Measurements from ENCODE around the gene FBXO11. TPM values are rescaled to one million over a fixed set of nuclear protein-coding genes. Genes with fewer than 3 reads are reported as not detected.

FBXO11 gene
- total and polyA plus RNA-seq, 11 donors, result 19.7 to 52.4 (median 33.2) TPM

GRCh38 chr2:47822518-47822917 is 83.8 kb downstream of the FBXO11 start:
- DNase-seq, result no peak
- peaks cover 0 to 5% (median 0%) of the 10 kb centered on the region in 12 donors for H3K4me1 ChIP-seq
- TF ChIP-seq POLR2A (IDR thresholded peaks at IDR 0.05) (no peak), CTCF (IDR thresholded peaks at IDR 0.05) (no peak)
- no peak overlapping the region for H3K4me3 ChIP-seq
- no peak for ATAC-seq
- no peak overlapping the region for H3K27ac ChIP-seq
- intact Hi-C loops (cut with DNase I), result no loop called here
- no peaks in the 10 kb centered on the region for H3K9me3 ChIP-seq
- peaks cover 0 to 100% (median 96%) of the 10 kb centered on the region in 9 donors for H3K36me3 ChIP-seq
- no peaks in the 10 kb centered on the region for H3K27me3 ChIP-seq

GRCh38 chr2:47819834-47820233 is 86.5 kb downstream of the FBXO11 start:
- Histone ChIP-seq H3K4me1 (peaks cover 0 to 5% (median 0%) of the 10 kb centered on the region in 12 donors), H3K27me3 (no peaks in the 10 kb centered on the region), H3K9me3 (no peaks in the 10 kb centered on the region), H3K4me3 (no peak overlapping the region), H3K27ac (no peak overlapping the region), H3K36me3 (peaks cover 0 to 100% (median 100%) of the 10 kb centered on the region in 9 donors)
- WGBS, 4 donors, result 93 to 95% (median 94%) methylated on average over 3 of the region's 3 CpGs
- no peak for ATAC-seq
- intact Hi-C loops (cut with DNase I), result no loop called here
- DNase-seq, result no peak
- no peak for TF ChIP-seq CTCF (IDR thresholded peaks at IDR 0.05)
- TF ChIP-seq POLR2A (IDR thresholded peaks at IDR 0.05), result no peak

GRCh38 chr2:47818777-47819176 is 87.5 kb downstream of the FBXO11 start:
- no peak for ATAC-seq
- WGBS, 4 donors, result 60 to 69% (median 63%) methylated on average over 2 of the region's 2 CpGs
- Histone ChIP-seq H3K9me3 (no peaks in the 10 kb centered on the region), H3K36me3 (peaks cover 0 to 100% (median 99%) of the 10 kb centered on the region in 9 donors), H3K4me3 (no peak overlapping the region), H3K27ac (no peak overlapping the region), H3K4me1 (peaks cover 0 to 5% (median 0%) of the 10 kb centered on the region in 12 donors), H3K27me3 (no peaks in the 10 kb centered on the region)
- TF ChIP-seq POLR2A (IDR thresholded peaks at IDR 0.05), result no peak
- TF ChIP-seq CTCF (IDR thresholded peaks at IDR 0.05), result no peak
- intact Hi-C loops (cut with DNase I), result no loop called here
- no peak for DNase-seq

- 93 to 97% (median 94%) methylated on average over 10 of the region's 10 CpGs for WGBS, 4 donors
- ATAC-seq, result no peak
- peaks cover 0 to 100% (median 97%) of the 10 kb centered on the region in 9 donors for H3K36me3 ChIP-seq
These were observed 90.5 kb downstream of the FBXO11 start for GRCh38 chr2:47815764-47816163.

More at GRCh38 chr2:47815764-47816163, 90.5 kb downstream of the FBXO11 start:
- H3K4me1 ChIP-seq, result peaks cover 0 to 5% (median 0%) of the 10 kb centered on the region in 12 donors
- H3K4me3 ChIP-seq, result no peak overlapping the region
- intact Hi-C loops (cut with DNase I), result no loop called here
- H3K27ac ChIP-seq, result no peak overlapping the region
- no peaks in the 10 kb centered on the region for H3K27me3 ChIP-seq
- H3K9me3 ChIP-seq, result no peaks in the 10 kb centered on the region
- no peak for DNase-seq
- TF ChIP-seq POLR2A (IDR thresholded peaks at IDR 0.05), result no peak
- no peak for TF ChIP-seq CTCF (IDR thresholded peaks at IDR 0.05)

Data from heart left ventricle (tissue), 16 donors.